Natural killer cell (primary cell): ENCODE results near the gene DUSP22. TPM values are rescaled to one million over a fixed set of nuclear protein-coding genes. Genes with fewer than 3 reads are reported as not detected.

Experiments used
- ATAC-seq, 3 donors: fragments of 150-1000 bp in 2 of 3; fragments of 200-7000 bp in 1 of 3; cut with Tn5 transposase; 1 replicate in 1 of 3; 2 replicates in 2 of 3; pipeline ENCODE4 v1.10.0; 2021; ENCODE audit warnings: mild to moderate bottlenecking in 2 of 3, moderate library complexity in 2 of 3
- DNase-seq, 2 donors: peaks; one replicate each; pipeline versions ENCODE4 v3.0.0 to v3.0.0-alpha.2; 2013 to 2021; ENCODE audit warnings: mixed read lengths in 1 of 2
- H3K27ac ChIP-seq: one replicate; pipeline ENCODE4 v1.5.1; 2013; ENCODE audit warnings: mild to moderate bottlenecking, low read length
- H3K27me3 ChIP-seq: one replicate; pipeline ENCODE4 v1.6.1; 2013; ENCODE audit warnings: low read length; ENCODE audit not compliant: control insufficient read depth, insufficient read depth
- H3K36me3 ChIP-seq: one replicate; pipeline ENCODE4 v1.6.1; 2013; ENCODE audit warnings: low read length; ENCODE audit not compliant: control insufficient read depth, insufficient read depth
- H3K4me1 ChIP-seq: one replicate; pipeline ENCODE4 v1.6.1; 2013; ENCODE audit warnings: low read length; ENCODE audit not compliant: control insufficient read depth, insufficient read depth
- H3K4me3 ChIP-seq: one replicate; pipeline ENCODE4 v1.5.1; 2013; ENCODE audit warnings: low read length
- H3K9me3 ChIP-seq: one replicate; pipeline ENCODE4 v1.6.1; 2013; ENCODE audit warnings: low read length; ENCODE audit not compliant: control insufficient read depth, insufficient read depth
- H3K27ac Mint-ChIP-seq, 2 donors: one replicate each; pipeline ENCODE4 v1.8.0; 2022; ENCODE audit warnings: mild to moderate bottlenecking in 2 of 2, mixed read lengths in 2 of 2, moderate library complexity in 1 of 2
- H3K27me3 Mint-ChIP-seq, 2 donors: one replicate each; pipeline ENCODE4 v1.8.0; 2022; ENCODE audit warnings: low read depth in 2 of 2, mixed read lengths in 2 of 2
- H3K36me3 Mint-ChIP-seq: one replicate; pipeline ENCODE4 v1.8.0; 2022; ENCODE audit warnings: mixed read lengths
- H3K4me1 Mint-ChIP-seq, 2 donors: one replicate each; pipeline ENCODE4 v1.8.0; 2022; ENCODE audit warnings: mixed read lengths in 2 of 2
- H3K4me3 Mint-ChIP-seq: one replicate; pipeline ENCODE4 v1.8.0; 2022; ENCODE audit warnings: mild to moderate bottlenecking, moderate library complexity, mixed read lengths
- H3K9me3 Mint-ChIP-seq, 2 donors: one replicate each; pipeline ENCODE4 v1.8.0; 2022; ENCODE audit warnings: mixed read lengths in 2 of 2
- CTCF ChIP-seq: fragments of 200-600 bp; IDR thresholded peaks from one replicate; pipeline ENCODE4 v1.8.0; 2022; ENCODE audit warnings: antibody characterized with exemption
- WGBS: methylation state at CpG from one replicate; pipeline ENCODE4 v1.1.7; 2013; ENCODE audit warnings: missing lambda C conversion rate; ENCODE audit not compliant: insufficient coverage; 5-methylcytosine and 5-hydroxymethylcytosine counted together
- intact Hi-C: fragments of 100-400 bp; cut with micrococcal nuclease; formaldehyde crosslinking; loops from one replicate; pipeline ENCODE4 v1.14.2; 2022
- total RNA-seq, 4 donors: library from RNA; stranded (reverse); fragments of 120-200 nt in 1 of 4; gene quantifications; one replicate each; pipeline versions ENCODE4 v1.2.3 to v1.2.4, GENCODE V29; 2013 to 2022

The DUSP22 gene
- total RNA-seq, 3 donors from 2014 or later (not counting 1 experiment from before 2014, with no cell fraction given): 50.4 to 61.5 (median 56.6) TPM

GRCh38 chr6:390914-391558 is 98.7 kb downstream of the DUSP22 start:
- Histone ChIP-seq H3K27me3 (peaks cover 3% of the 10 kb centered on the region), H3K4me1 (peaks cover 27% of the 10 kb centered on the region), H3K4me3 (peak overlapping the region; percentile 35), H3K27ac (no peak overlapping the region), H3K9me3 (no peaks in the 10 kb centered on the region), H3K36me3 (peaks cover 2% of the 10 kb centered on the region)
- Mint-ChIP-seq H3K9me3 (no peaks in the 10 kb centered on the region), H3K4me1 (peaks cover 22 to 35% of the 10 kb centered on the region in 2 donors), H3K4me3 (peak overlapping the region; percentile 77), H3K27me3 (peaks cover 43 to 54% of the 10 kb centered on the region in 2 donors), H3K27ac (no peak overlapping the region), H3K36me3 (no peaks in the 10 kb centered on the region)
- intact Hi-C loops: no loop called here
- DNase-seq: peak in 1 of 2 donors; percentile 60
- ATAC-seq: peak; percentile 18 to 44 (median 22)
- TF ChIP-seq CTCF: no peak
- 2% methylated on average over 44 of the region's 44 CpGs for WGBS

GRCh38 chr6:391559-392440 is 99.5 kb downstream of the DUSP22 start, which contains the start of gene IRF4:
TSS of gene IRF4 (plus strand) at chr6:391752. CDS start at chr6:393153, 1,401 bp downstream.
- peaks cover 43 to 54% of the 10 kb centered on the region in 2 donors for H3K27me3 Mint-ChIP-seq
- DNase-seq (peak in 1 of 2 donors; percentile 58), ATAC-seq (peak; percentile 20 to 33 (median 33))
- Histone ChIP-seq H3K36me3 (peaks cover 2% of the 10 kb centered on the region), H3K4me3 (peak within 1 kb of the TSS; percentile 57), H3K4me1 (peaks cover 27% of the 10 kb centered on the region), H3K27me3 (peaks cover 3% of the 10 kb centered on the region), H3K9me3 (no peaks in the 10 kb centered on the region), H3K27ac (no peak within 1 kb of the TSS)
- WGBS: under 1% methylated on average over 78 of the region's 82 CpGs
- H3K4me3 Mint-ChIP-seq: peak within 1 kb of the TSS; percentile 87
- H3K4me1 Mint-ChIP-seq: peaks cover 22 to 35% of the 10 kb centered on the region in 2 donors
- H3K9me3 Mint-ChIP-seq: no peaks in the 10 kb centered on the region
- intact Hi-C loops: no loop called here
- TF ChIP-seq CTCF: no peak
- no peaks in the 10 kb centered on the region for H3K36me3 Mint-ChIP-seq
- no peak within 1 kb of the TSS for H3K27ac Mint-ChIP-seq

GRCh38 chr6:392441-393390 is 100.4 kb downstream of the DUSP22 start:
- H3K36me3 ChIP-seq: peaks cover 8% of the 10 kb centered on the region
- intact Hi-C loops: no loop called here
- no peaks in the 10 kb centered on the region for H3K9me3 ChIP-seq
- 1% methylated on average over 108 of the region's 108 CpGs for WGBS
- Mint-ChIP-seq H3K4me3 (peak overlapping the region; percentile 87), H3K4me1 (peaks cover 22 to 35% of the 10 kb centered on the region in 2 donors), H3K36me3 (no peaks in the 10 kb centered on the region), H3K27me3 (peaks cover 34 to 51% of the 10 kb centered on the region in 2 donors), H3K27ac (no peak overlapping the region), H3K9me3 (no peaks in the 10 kb centered on the region)
- DNase-seq (peak in 1 of 2 donors; percentile 58), ATAC-seq (peak in 2 of 3 donors; percentile 43 to 50)
- peaks cover 3% of the 10 kb centered on the region for H3K27me3 ChIP-seq
- TF ChIP-seq CTCF: no peak
- no peak overlapping the region for H3K27ac ChIP-seq
- H3K4me3 ChIP-seq: peak overlapping the region; percentile 57
- peaks cover 27% of the 10 kb centered on the region for H3K4me1 ChIP-seq
